ENCODE data around the gene SEMA5A. TPM values are rescaled to one million over a fixed set of nuclear protein-coding genes. Genes with fewer than 3 reads are reported as not detected.

SEMA5A gene
- total RNA-seq, 1 experiment from 2014 or later = 0.15 TPM

GRCh38 chr5:9105851-9106250, 440.0 kb downstream of the SEMA5A start:
- ChIA-PET CTCF (no interaction called here), POLR2A (no interaction called here)
- H3K36me3 ChIP-seq (ENCODE audit: control insufficient read depth, insufficient read depth, low read length) = no peaks in the 10 kb centered on the region
- no peak for DNase-seq (ENCODE audit: low read depth, low spot score)
- BruUV-seq (replicated peaks) = no TSS peak
- no peaks in the 10 kb centered on the region for H3K4me1 ChIP-seq (ENCODE audit: control insufficient read depth, insufficient read depth, low read length)
- no peak overlapping the region for H3K4me3 ChIP-seq (ENCODE audit: low read depth in 2 of 2, low read length in 2 of 2)
- TF ChIP-seq, protein P1, sequence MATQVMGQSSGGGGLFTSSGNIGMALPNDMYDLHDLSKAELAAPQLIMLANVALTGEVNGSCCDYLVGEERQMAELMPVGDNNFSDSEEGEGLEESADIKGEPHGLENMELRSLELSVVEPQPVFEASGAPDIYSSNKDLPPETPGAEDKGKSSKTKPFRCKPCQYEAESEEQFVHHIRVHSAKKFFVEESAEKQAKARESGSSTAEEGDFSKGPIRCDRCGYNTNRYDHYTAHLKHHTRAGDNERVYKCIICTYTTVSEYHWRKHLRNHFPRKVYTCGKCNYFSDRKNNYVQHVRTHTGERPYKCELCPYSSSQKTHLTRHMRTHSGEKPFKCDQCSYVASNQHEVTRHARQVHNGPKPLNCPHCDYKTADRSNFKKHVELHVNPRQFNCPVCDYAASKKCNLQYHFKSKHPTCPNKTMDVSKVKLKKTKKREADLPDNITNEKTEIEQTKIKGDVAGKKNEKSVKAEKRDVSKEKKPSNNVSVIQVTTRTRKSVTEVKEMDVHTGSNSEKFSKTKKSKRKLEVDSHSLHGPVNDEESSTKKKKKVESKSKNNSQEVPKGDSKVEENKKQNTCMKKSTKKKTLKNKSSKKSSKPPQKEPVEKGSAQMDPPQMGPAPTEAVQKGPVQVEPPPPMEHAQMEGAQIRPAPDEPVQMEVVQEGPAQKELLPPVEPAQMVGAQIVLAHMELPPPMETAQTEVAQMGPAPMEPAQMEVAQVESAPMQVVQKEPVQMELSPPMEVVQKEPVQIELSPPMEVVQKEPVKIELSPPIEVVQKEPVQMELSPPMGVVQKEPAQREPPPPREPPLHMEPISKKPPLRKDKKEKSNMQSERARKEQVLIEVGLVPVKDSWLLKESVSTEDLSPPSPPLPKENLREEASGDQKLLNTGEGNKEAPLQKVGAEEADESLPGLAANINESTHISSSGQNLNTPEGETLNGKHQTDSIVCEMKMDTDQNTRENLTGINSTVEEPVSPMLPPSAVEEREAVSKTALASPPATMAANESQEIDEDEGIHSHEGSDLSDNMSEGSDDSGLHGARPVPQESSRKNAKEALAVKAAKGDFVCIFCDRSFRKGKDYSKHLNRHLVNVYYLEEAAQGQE (IDR thresholded peaks at IDR 0.05; ENCODE audit: insufficient read depth in 1 of 2, low read depth in 2 of 2, low read length in 1 of 2) = no peak
- TF ChIP-seq, protein P2, sequence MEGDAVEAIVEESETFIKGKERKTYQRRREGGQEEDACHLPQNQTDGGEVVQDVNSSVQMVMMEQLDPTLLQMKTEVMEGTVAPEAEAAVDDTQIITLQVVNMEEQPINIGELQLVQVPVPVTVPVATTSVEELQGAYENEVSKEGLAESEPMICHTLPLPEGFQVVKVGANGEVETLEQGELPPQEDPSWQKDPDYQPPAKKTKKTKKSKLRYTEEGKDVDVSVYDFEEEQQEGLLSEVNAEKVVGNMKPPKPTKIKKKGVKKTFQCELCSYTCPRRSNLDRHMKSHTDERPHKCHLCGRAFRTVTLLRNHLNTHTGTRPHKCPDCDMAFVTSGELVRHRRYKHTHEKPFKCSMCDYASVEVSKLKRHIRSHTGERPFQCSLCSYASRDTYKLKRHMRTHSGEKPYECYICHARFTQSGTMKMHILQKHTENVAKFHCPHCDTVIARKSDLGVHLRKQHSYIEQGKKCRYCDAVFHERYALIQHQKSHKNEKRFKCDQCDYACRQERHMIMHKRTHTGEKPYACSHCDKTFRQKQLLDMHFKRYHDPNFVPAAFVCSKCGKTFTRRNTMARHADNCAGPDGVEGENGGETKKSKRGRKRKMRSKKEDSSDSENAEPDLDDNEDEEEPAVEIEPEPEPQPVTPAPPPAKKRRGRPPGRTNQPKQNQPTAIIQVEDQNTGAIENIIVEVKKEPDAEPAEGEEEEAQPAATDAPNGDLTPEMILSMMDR (IDR thresholded peaks at IDR 0.05) = no peak
- no peak for TF ChIP-seq SIN3A (IDR thresholded peaks at IDR 0.05; ENCODE audit: borderline replicate concordance, insufficient read depth, low read depth, low read length)
- no peak for TF ChIP-seq TCF7L2 (IDR thresholded peaks at IDR 0.05; ENCODE audit: low read depth, low read length)
- TF ChIP-seq POLR2AphosphoS5 (IDR thresholded peaks at IDR 0.05; ENCODE audit: low read depth, low read length) = no peak
- ATAC-seq = no peak
- H3K9me3 ChIP-seq (ENCODE audit: control insufficient read depth, insufficient read depth, low read depth, low read length) = no peaks in the 10 kb centered on the region
- in situ Hi-C loops (cut with HindIII; ENCODE audit: low pct_unique_long_range_greater_than_20kb, low sequenced_read_pairs) = no loop called here
- no peak overlapping the region for H3K27ac ChIP-seq (ENCODE audit: low read length)
- no peaks in the 10 kb centered on the region for H3K27me3 ChIP-seq (ENCODE audit: control insufficient read depth, insufficient read depth, low read length)
- intact Hi-C loops (cut with micrococcal nuclease; ENCODE audit: unreplicated experiment) = no loop called here

DNA sequence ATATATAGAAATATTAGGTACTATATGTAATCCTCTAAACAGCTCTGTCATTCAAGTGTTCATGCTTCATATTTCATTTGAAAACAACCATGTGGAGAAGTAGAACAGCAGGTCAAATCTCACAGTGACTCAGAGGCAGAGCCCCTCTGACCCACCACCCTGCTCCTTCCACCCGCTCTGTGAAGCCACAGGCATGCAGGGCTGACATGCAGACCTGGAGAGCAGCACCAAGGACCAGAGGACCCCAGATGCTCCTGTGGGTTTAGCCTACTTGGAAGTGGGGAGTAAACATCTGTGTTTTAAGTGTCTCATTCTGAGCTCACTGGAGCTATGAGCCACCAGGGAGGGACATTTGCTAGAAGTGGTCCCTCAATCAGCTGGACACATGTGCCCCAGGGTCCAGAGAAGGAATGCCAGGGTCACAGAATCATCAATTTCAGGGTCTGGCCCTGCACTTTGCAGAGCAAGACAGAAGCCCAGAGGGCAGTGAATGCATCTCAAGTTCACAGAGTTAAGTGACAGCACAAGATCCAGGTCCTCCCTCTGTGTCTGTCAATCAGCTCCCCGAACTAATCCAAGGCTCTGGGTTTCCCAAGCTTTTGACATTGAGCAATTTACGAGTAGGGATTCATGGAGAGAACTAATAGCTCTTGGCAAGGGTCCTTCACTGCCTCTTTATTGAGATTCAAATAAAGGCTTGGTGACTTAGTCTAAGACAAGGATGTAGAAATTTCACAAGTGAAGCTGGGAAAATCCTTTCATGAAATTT, 441.1 kb downstream of the SEMA5A start:
- TF ChIP-seq SIN3A (IDR thresholded peaks at IDR 0.05; ENCODE audit: borderline replicate concordance, insufficient read depth, low read depth, low read length) (no peak), TCF7L2 (IDR thresholded peaks at IDR 0.05; ENCODE audit: low read depth, low read length) (no peak), POLR2AphosphoS5 (IDR thresholded peaks at IDR 0.05; ENCODE audit: low read depth, low read length) (no peak)
- TF ChIP-seq, protein P2 (IDR thresholded peaks at IDR 0.05) = no peak
- TF ChIP-seq, protein P1 (IDR thresholded peaks at IDR 0.05; ENCODE audit: insufficient read depth in 1 of 2, low read depth in 2 of 2, low read length in 1 of 2) = no peak
- ATAC-seq = no peak
- Histone ChIP-seq H3K27me3 (ENCODE audit: control insufficient read depth, insufficient read depth, low read length) (no peaks in the 10 kb centered on the region), H3K36me3 (ENCODE audit: control insufficient read depth, insufficient read depth, low read length) (no peaks in the 10 kb centered on the region), H3K27ac (ENCODE audit: low read length) (no peak overlapping the region), H3K4me3 (ENCODE audit: low read depth in 2 of 2, low read length in 2 of 2) (no peak overlapping the region), H3K9me3 (ENCODE audit: control insufficient read depth, insufficient read depth, low read depth, low read length) (no peaks in the 10 kb centered on the region), H3K4me1 (ENCODE audit: control insufficient read depth, insufficient read depth, low read length) (no peaks in the 10 kb centered on the region)
- ChIA-PET POLR2A (interaction anchor here (0.5 kb wide), 1 partner anchor 120 kb away, joined by 5 read pairs; no protein-coding TSS in a partner anchor), CTCF (no interaction called here)
- in situ Hi-C loops (cut with HindIII; ENCODE audit: low pct_unique_long_range_greater_than_20kb, low sequenced_read_pairs) (no loop called here), intact Hi-C loops (cut with micrococcal nuclease; ENCODE audit: unreplicated experiment) (no loop called here)
- no peak for DNase-seq (ENCODE audit: low read depth, low spot score)
- BruUV-seq (replicated peaks) = no TSS peak
